Measurements from ENCODE around the gene EPSTI1.

The EPSTI1 gene

GRCh38 chr13:42984691-42985090, 7.3 kb downstream of the EPSTI1 start:
- Histone ChIP-seq H3K4me3 (ENCODE audit: low read depth, low read length) (no peak overlapping the region), H3K36me3 (no peaks in the 10 kb centered on the region), H3K9me3 (ENCODE audit: severe bottlenecking) (no peaks in the 10 kb centered on the region), H3K27ac (no peak overlapping the region), H3K27me3 (ENCODE audit: insufficient read depth, low read depth, severe bottlenecking) (no peaks in the 10 kb centered on the region)
- TF ChIP-seq CTCF (IDR thresholded peaks at IDR 0.05; ENCODE audit: low read depth, low read length), result no peak
- DNase-seq, result no peak

- TF ChIP-seq CTCF (IDR thresholded peaks at IDR 0.05; ENCODE audit: low read depth, low read length), result no peak
- no peak for DNase-seq
- Histone ChIP-seq H3K4me3 (ENCODE audit: low read depth, low read length) (no peak overlapping the region), H3K36me3 (no peaks in the 10 kb centered on the region), H3K27ac (no peak overlapping the region), H3K9me3 (ENCODE audit: severe bottlenecking) (no peaks in the 10 kb centered on the region), H3K27me3 (ENCODE audit: insufficient read depth, low read depth, severe bottlenecking) (no peaks in the 10 kb centered on the region)
Observed at GRCh38 chr13:42984026-42984425, 8.0 kb downstream of the EPSTI1 start.

GRCh38 chr13:42981853-42982252, 10.2 kb downstream of the EPSTI1 start:
- no peak overlapping the region for H3K27ac ChIP-seq
- no peak for TF ChIP-seq CTCF (IDR thresholded peaks at IDR 0.05; ENCODE audit: low read depth, low read length)
- no peaks in the 10 kb centered on the region for H3K36me3 ChIP-seq
- no peaks in the 10 kb centered on the region for H3K9me3 ChIP-seq (ENCODE audit: severe bottlenecking)
- no peaks in the 10 kb centered on the region for H3K27me3 ChIP-seq (ENCODE audit: insufficient read depth, low read depth, severe bottlenecking)
- DNase-seq, result no peak
- no peak overlapping the region for H3K4me3 ChIP-seq (ENCODE audit: low read depth, low read length)

- H3K4me3 ChIP-seq (ENCODE audit: low read depth, low read length), result no peak overlapping the region
- no peak for DNase-seq
- no peaks in the 10 kb centered on the region for H3K9me3 ChIP-seq (ENCODE audit: severe bottlenecking)
- no peaks in the 10 kb centered on the region for H3K27me3 ChIP-seq (ENCODE audit: insufficient read depth, low read depth, severe bottlenecking)
- H3K36me3 ChIP-seq, result no peaks in the 10 kb centered on the region
- no peak for TF ChIP-seq CTCF (IDR thresholded peaks at IDR 0.05; ENCODE audit: low read depth, low read length)
- H3K27ac ChIP-seq, result no peak overlapping the region
Observed at GRCh38 chr13:42981317-42981716, 10.7 kb downstream of the EPSTI1 start.

- Histone ChIP-seq H3K4me3 (ENCODE audit: low read depth, low read length) (no peak overlapping the region), H3K27ac (no peak overlapping the region), H3K9me3 (ENCODE audit: severe bottlenecking) (no peaks in the 10 kb centered on the region), H3K36me3 (no peaks in the 10 kb centered on the region), H3K27me3 (ENCODE audit: insufficient read depth, low read depth, severe bottlenecking) (no peaks in the 10 kb centered on the region)
- TF ChIP-seq CTCF (IDR thresholded peaks at IDR 0.05; ENCODE audit: low read depth, low read length), result no peak
- DNase-seq, result no peak
Observed at GRCh38 chr13:42977219-42977659, 14.8 kb downstream of the EPSTI1 start.

- TF ChIP-seq CTCF (IDR thresholded peaks at IDR 0.05; ENCODE audit: low read depth, low read length), result no peak
- H3K9me3 ChIP-seq (ENCODE audit: severe bottlenecking), result no peaks in the 10 kb centered on the region
- no peaks in the 10 kb centered on the region for H3K36me3 ChIP-seq
- H3K4me3 ChIP-seq (ENCODE audit: low read depth, low read length), result no peak overlapping the region
- no peaks in the 10 kb centered on the region for H3K27me3 ChIP-seq (ENCODE audit: insufficient read depth, low read depth, severe bottlenecking)
- DNase-seq, result no peak
- H3K27ac ChIP-seq, result no peak overlapping the region
Observed at GRCh38 chr13:42976066-42976465, 16.0 kb downstream of the EPSTI1 start.
